Esophagus (tissue), 2 donors: ENCODE measurements around the gene ADI1. TPM values are rescaled to one million over a fixed set of nuclear protein-coding genes. Genes with fewer than 3 reads are reported as not detected.

ENCODE experiments used
- H3K27ac ChIP-seq, 2 donors: one replicate each; pipeline ENCODE4 v1.5.1; 2013; ENCODE audit warnings: low read depth in 2 of 2, mild to moderate bottlenecking in 2 of 2, inconsistent platforms in 1 of 2, low read length in 1 of 2, moderate library complexity in 1 of 2
- H3K27me3 ChIP-seq, 2 donors: one replicate each; pipeline ENCODE4 v1.6.1; 2013; ENCODE audit warnings: low read length in 2 of 2, control low read depth in 1 of 2, mild to moderate bottlenecking in 1 of 2; ENCODE audit not compliant: insufficient read depth in 2 of 2, control insufficient read depth in 1 of 2
- H3K36me3 ChIP-seq, 2 donors: one replicate each; pipeline ENCODE4 v1.6.1; 2013; ENCODE audit warnings: low read length in 1 of 2; ENCODE audit not compliant: control insufficient read depth in 2 of 2, insufficient read depth in 2 of 2
- H3K4me1 ChIP-seq, 2 donors: one replicate each; pipeline ENCODE4 v1.6.1; 2013; ENCODE audit warnings: low read length in 1 of 2; ENCODE audit not compliant: control insufficient read depth in 2 of 2, insufficient read depth in 2 of 2
- H3K4me3 ChIP-seq, 2 donors: one replicate each; pipeline ENCODE4 v1.5.1; 2013; ENCODE audit warnings: low read length in 2 of 2, mild to moderate bottlenecking in 2 of 2, low read depth in 1 of 2, moderate library complexity in 1 of 2
- H3K9me3 ChIP-seq, 2 donors: one replicate each; pipeline ENCODE4 v1.6.1; 2013; ENCODE audit warnings: mild to moderate bottlenecking in 2 of 2, low read depth in 1 of 2, low read length in 1 of 2, moderate library complexity in 1 of 2; ENCODE audit not compliant: control insufficient read depth in 2 of 2, insufficient read depth in 1 of 2
- WGBS, 2 donors: extraction: QIAGEN DNeasy Blood & Tissue Kit; methylation state at CpG; one replicate each; pipeline ENCODE4 v1.1.7; 2013; 5-methylcytosine and 5-hydroxymethylcytosine counted together
- polyA plus RNA-seq, 2 donors: library from polyadenylated mRNA; stranded (reverse); fragments of 200-250 nt; gene quantifications; one replicate each; pipeline ENCODE4 v1.2.3, GENCODE V29; 2013
- donor health status: healthy with polysubstance abuse.
- donor health status: Bipolar disorder and iron deficiency.

The ADI1 gene
- polyA plus RNA-seq, 2 donors, result 25.7 to 41.8 TPM

DNA sequence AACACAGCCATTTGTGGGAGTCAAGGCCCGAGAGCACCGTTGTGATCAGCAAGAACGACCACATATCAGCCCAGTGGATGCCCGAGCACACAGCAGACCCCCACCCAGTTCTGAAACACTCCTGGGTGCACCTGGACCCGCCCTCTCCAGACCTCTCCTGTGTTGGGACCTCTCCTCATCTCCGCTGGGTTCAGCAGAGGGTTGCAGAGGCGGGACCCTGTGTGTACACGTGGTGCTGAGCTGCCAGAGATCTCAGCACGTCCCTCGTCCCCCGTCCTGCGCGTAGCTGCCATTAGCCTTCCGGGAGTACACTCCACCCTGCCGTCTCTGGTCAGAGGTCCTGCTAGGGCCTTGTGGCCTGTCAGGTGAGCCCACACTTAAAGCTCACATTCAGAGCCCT lies 51.7 kb downstream of the ADI1 start:
- H3K4me3 ChIP-seq, result no peak overlapping the region
- no peak overlapping the region for H3K27ac ChIP-seq
- H3K4me1 ChIP-seq, result no peaks in the 10 kb centered on the region
- 95 to 97% methylated on average over 15 of the region's 15 CpGs for WGBS, 2 donors
- no peaks in the 10 kb centered on the region for H3K27me3 ChIP-seq
- peaks cover 2 to 53% of the 10 kb centered on the region in 2 donors for H3K36me3 ChIP-seq
- H3K9me3 ChIP-seq, result no peaks in the 10 kb centered on the region

DNA sequence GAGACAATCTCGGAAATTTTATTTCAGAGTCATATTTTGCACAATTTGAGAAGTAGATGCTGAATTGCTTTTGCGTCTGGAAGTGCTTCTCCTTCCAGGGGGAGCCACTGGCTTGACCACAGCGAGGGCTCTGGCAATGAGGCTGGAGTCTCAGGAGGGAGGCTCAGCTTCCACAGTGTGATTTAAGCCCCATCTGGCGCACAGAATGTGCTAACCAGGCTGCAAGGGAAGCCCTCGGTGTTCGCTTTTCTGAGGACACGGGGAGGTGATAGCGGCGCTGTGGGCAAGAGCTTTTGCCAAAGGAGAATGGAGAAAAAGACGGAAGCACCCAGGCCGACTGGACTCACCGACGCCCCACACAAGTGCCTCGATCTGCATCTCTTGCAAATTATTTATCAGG lies 52.4 kb downstream of the ADI1 start:
- Histone ChIP-seq H3K4me3 (no peak overlapping the region), H3K27me3 (no peaks in the 10 kb centered on the region), H3K27ac (no peak overlapping the region), H3K36me3 (peaks cover 0 to 52% of the 10 kb centered on the region in 2 donors), H3K4me1 (no peaks in the 10 kb centered on the region), H3K9me3 (no peaks in the 10 kb centered on the region)
- WGBS, 2 donors, result 92 to 96% methylated on average over 14 of the region's 14 CpGs

DNA sequence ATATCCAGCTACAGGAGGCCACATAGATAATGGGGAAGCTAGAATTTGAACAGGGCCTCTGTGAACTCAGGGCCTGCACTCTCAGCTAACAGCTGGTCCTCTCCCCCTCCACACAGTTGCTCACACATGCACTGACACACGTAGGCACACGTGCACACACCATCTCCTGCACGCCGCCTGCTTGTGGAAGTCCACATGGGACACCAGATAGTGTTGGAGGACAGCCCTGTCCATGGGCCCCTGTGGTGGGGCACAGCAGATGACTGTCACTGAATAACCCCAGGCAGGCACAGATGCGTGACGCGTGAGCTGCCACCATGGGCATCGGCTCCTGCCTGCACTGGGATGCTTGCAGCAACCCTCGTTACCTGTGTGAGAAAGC lies 52.9 kb downstream of the ADI1 start:
- no peaks in the 10 kb centered on the region for H3K9me3 ChIP-seq
- no peaks in the 10 kb centered on the region for H3K27me3 ChIP-seq
- no peak overlapping the region for H3K27ac ChIP-seq
- WGBS, 2 donors, result 90 to 95% methylated on average over 9 of the region's 9 CpGs
- peaks cover 0 to 52% of the 10 kb centered on the region in 2 donors for H3K36me3 ChIP-seq
- no peak overlapping the region for H3K4me3 ChIP-seq
- H3K4me1 ChIP-seq, result no peaks in the 10 kb centered on the region

DNA sequence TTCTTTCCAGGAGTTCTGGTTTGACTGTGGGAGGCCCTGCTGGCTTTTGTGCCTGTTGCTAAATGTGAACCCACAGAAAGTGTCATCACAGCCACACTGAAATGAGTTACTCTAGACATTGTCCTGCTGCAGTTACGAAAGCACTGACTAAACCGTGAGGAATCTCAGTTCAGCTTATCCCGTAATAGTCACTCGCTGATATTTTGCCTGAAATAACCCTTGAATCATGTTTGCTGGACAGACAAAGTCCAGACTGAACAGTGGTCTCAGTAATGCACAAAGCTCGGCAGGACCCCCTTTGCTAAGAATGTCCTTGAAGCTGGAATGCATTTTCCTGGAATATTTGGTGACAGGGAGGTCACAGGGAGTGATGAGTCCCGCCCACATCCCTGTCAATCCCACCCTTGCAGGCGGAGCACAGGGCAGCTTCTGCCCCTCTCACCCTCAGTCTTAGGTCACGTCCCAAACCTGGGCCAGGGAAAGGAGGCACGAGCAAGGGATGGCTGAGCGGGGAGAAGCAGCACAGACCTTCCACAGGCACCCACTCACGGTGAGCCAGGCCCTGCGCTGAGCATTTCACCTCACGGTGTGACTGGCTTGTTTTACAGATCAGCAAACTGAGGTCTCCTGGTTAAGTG lies 53.4 kb downstream of the ADI1 start:
- H3K4me1 ChIP-seq, result no peaks in the 10 kb centered on the region
- 82 to 86% methylated on average over 13 of the region's 13 CpGs for WGBS, 2 donors
- no peaks in the 10 kb centered on the region for H3K9me3 ChIP-seq
- no peak overlapping the region for H3K27ac ChIP-seq
- peaks cover 0 to 51% of the 10 kb centered on the region in 2 donors for H3K36me3 ChIP-seq
- H3K4me3 ChIP-seq, result no peak overlapping the region
- H3K27me3 ChIP-seq, result no peaks in the 10 kb centered on the region

DNA sequence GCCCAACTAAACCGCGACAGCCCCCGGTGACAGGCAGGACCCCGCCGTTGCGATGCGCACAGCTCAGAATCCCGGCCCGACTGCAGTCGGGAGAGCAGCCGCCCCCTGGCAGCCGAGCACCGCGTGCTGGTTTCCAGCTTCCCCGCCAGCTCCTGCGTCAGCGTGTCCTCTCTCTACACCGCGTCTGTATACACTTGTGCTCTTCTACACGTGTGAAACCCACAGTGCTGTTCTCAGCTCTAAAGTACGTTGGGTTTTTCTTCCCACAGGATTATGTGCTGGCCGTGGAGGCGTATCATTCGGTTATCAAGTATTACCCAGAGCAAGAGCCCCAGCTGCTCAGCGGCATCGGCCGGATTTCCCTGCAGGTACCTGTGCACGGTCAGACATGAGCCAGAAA lies 54.0 kb downstream of the ADI1 start:
- Histone ChIP-seq H3K27me3 (no peaks in the 10 kb centered on the region), H3K36me3 (peaks cover 0 to 54% of the 10 kb centered on the region in 2 donors), H3K9me3 (no peaks in the 10 kb centered on the region), H3K27ac (no peak overlapping the region), H3K4me3 (no peak overlapping the region), H3K4me1 (no peaks in the 10 kb centered on the region)
- WGBS, 2 donors, result 94 to 95% methylated on average over 28 of the region's 28 CpGs

DNA sequence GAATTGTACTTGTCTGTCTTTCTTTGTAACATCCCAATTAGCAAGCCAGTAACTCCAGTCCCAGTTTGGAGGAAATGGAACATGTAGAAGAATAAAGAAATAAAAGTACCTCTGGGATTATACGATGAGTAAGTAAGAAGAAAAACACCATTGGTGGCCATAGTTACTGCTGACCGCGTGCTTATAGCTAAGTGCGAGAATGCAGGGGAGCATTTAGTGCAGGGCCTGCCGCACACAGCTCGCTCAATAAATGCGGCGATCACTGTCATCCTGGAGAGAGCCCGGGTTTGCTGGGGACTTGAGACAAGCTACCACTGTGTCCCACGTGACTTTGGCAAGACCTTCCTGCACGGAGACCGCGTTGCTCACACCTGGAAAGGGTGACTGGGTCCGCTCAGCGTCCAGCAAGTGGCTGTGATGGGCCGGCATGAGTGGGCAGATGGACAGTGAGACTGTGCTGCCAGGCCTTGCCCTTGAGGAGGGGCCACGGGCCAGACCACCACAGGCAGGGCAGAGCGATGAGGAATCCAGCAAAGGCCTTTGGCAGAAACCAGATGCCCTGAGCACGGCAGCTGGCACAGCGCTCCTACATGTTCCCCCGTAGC lies 54.8 kb downstream of the ADI1 start:
- H3K27ac ChIP-seq, result no peak overlapping the region
- no peaks in the 10 kb centered on the region for H3K9me3 ChIP-seq
- H3K4me3 ChIP-seq, result no peak overlapping the region
- 95 to 97% methylated on average over 21 of the region's 21 CpGs for WGBS, 2 donors
- no peaks in the 10 kb centered on the region for H3K4me1 ChIP-seq
- no peaks in the 10 kb centered on the region for H3K27me3 ChIP-seq
- peaks cover 0 to 54% of the 10 kb centered on the region in 2 donors for H3K36me3 ChIP-seq

DNA sequence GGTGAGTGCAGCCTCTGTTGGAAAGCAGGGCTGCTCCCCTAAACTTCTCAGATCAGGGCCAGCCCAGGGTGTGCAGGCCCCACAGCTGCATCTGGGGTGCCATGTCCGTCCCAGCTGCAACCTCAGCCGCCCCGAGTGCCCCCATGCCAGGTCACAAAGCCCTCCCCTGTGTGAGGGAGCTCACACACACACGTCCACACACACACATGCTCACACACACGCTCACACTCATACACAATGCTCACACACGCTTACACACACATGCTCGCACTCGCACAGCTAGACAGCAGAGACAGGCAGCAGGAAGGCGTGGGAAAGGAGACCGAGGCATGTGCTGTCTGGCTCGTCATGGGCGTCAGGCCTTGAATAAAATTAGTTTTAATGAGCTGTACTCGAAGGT lies 55.4 kb downstream of the ADI1 start:
- Histone ChIP-seq H3K9me3 (no peaks in the 10 kb centered on the region), H3K36me3 (peaks cover 0 to 54% of the 10 kb centered on the region in 2 donors), H3K4me1 (no peaks in the 10 kb centered on the region), H3K4me3 (no peak overlapping the region), H3K27me3 (no peaks in the 10 kb centered on the region), H3K27ac (no peak overlapping the region)
- WGBS, 2 donors, result 94 to 95% methylated on average over 13 of the region's 13 CpGs

DNA sequence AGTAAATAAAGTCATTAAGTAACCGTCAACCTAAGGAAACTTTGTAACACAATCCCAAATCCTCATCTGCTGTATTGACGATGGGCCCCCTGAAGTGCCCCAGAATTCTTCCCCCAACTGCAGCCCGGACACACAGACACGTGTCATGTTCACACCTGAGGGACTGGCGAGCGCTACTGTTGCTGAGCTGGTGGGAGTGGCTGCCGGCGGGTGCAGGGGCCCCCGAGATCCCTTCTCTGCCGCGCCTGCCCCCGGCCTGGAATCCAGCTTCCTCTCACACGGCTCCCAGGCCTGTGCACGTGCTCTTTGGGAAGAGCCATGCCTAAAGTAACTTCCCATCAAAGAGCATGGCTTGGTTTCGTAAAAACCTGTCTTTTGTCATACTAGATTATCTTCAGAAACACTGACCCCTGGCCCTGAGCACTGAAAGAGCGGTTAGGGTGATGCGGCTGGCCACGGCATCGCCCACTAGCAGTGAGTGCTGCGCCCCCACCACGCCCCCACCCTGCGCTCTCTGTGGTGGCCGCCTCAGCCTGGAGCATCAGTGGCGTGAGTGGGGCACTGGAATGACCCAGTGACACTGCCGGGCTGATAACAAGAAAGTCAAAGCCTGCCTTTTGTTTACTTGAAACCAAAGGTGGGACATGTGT lies 56.0 kb downstream of the ADI1 start:
- peaks cover 0 to 1% of the 10 kb centered on the region in 2 donors for H3K4me1 ChIP-seq
- H3K9me3 ChIP-seq, result no peaks in the 10 kb centered on the region
- H3K27ac ChIP-seq, result no peak overlapping the region
- peaks cover 0 to 52% of the 10 kb centered on the region in 2 donors for H3K36me3 ChIP-seq
- WGBS, 2 donors, result 86 to 89% methylated on average over 25 of the region's 25 CpGs
- H3K4me3 ChIP-seq, result no peak overlapping the region
- H3K27me3 ChIP-seq, result no peaks in the 10 kb centered on the region

DNA sequence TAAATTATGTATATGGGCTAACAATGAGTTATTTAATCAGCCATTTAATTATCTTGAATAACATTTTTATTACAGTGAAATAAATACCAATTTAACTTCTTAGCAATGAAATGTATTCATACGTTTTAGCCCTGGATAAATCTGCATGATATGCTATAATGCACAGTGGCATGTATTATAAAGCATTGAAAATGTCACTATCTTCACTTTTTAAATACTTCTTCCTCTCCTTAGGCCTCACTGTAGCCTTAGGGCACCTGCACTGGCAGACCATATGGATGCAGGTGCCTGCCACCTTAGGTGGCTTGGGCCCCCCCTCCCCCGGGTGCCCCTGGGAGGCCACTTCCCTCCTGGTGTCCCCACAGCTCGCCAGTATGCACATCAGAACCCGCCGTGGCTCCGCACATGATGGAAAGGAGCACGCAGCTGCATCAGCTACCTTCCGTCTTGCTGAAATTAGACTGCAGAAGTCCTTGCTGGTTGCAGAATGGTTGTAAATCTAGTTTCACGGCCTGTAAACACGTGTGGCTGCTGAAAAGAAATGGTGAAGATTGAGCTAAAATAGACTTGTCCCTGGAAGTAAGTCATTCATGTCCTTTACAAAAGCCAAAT lies 56.7 kb downstream of the ADI1 start:
- Histone ChIP-seq H3K9me3 (no peaks in the 10 kb centered on the region), H3K27ac (no peak overlapping the region), H3K36me3 (peaks cover 4 to 52% of the 10 kb centered on the region in 2 donors), H3K4me3 (no peak overlapping the region), H3K4me1 (peaks cover 0 to 8% of the 10 kb centered on the region in 2 donors), H3K27me3 (no peaks in the 10 kb centered on the region)
- WGBS, 2 donors, result 82 to 83% methylated on average over 10 of the region's 10 CpGs
